B cell (primary cell): ENCODE data around the gene CIC.

Experiments used
- CTCF ChIP-seq: fragments of 200-600 bp; IDR thresholded peaks from one replicate; pipeline ENCODE4 v1.8.0; 2022; ENCODE audit warnings: antibody characterized with exemption, mild to moderate bottlenecking
- EZH2 ChIP-seq: IDR thresholded peaks from 2 replicates; pipeline ENCODE4 v1.6.1; 2012; ENCODE audit warnings: borderline replicate concordance, low read depth, mild to moderate bottlenecking, moderate library complexity, low read length; ENCODE audit not compliant: insufficient read depth, poor library complexity, severe bottlenecking

- TF ChIP-seq CTCF (no peak), EZH2 (no peak)
Measured at GRCh38 chr19:42254850-42255765, 13.9 kb upstream of the CIC start, which contains the start of gene ERF.
